Nephron (organoid): ENCODE measurements around the gene MRPL38.
"Not testable (repeated sequence)": the region's sequence is repeated elsewhere in the genome, so short reads cannot be mapped to it uniquely, and the experiment has no call there.

Experiments
- H3K27ac Mint-ChIP-seq, 3 experiments: 2 replicates each; pipeline ENCODE4 v1.8.0; 2020; ENCODE audit warnings: mixed read lengths in 3 of 3, mild to moderate bottlenecking in 2 of 3, moderate library complexity in 1 of 3
- H3K27me3 Mint-ChIP-seq: 2 replicates; pipeline ENCODE4 v1.8.0; 2021; ENCODE audit warnings: low read depth, mild to moderate bottlenecking, moderate library complexity, mixed read lengths
- H3K36me3 Mint-ChIP-seq: 2 replicates; pipeline ENCODE4 v1.8.0; 2020; ENCODE audit warnings: low read depth, mixed read lengths
- H3K4me1 Mint-ChIP-seq: 2 replicates; pipeline ENCODE4 v1.8.0; 2020; ENCODE audit warnings: mixed read lengths
- H3K4me3 Mint-ChIP-seq, 3 experiments: 2 replicates each; pipeline ENCODE4 v1.8.0; 2020; ENCODE audit warnings: mild to moderate bottlenecking in 3 of 3, mixed read lengths in 3 of 3, moderate library complexity in 2 of 3
- H3K9me3 Mint-ChIP-seq: 2 replicates; pipeline ENCODE4 v1.8.0; 2020; ENCODE audit warnings: mixed read lengths
- TF ChIP-seq, protein P1 (sequence below), 3 experiments: fragments of 200-600 bp; sonication (generic); IDR thresholded peaks; one replicate each; pipeline ENCODE4 v1.5.0; 2021; ENCODE audit warnings: antibody characterized with exemption in 3 of 3; ENCODE audit not compliant: unreplicated experiment in 3 of 3

MRPL38 gene

DNA sequence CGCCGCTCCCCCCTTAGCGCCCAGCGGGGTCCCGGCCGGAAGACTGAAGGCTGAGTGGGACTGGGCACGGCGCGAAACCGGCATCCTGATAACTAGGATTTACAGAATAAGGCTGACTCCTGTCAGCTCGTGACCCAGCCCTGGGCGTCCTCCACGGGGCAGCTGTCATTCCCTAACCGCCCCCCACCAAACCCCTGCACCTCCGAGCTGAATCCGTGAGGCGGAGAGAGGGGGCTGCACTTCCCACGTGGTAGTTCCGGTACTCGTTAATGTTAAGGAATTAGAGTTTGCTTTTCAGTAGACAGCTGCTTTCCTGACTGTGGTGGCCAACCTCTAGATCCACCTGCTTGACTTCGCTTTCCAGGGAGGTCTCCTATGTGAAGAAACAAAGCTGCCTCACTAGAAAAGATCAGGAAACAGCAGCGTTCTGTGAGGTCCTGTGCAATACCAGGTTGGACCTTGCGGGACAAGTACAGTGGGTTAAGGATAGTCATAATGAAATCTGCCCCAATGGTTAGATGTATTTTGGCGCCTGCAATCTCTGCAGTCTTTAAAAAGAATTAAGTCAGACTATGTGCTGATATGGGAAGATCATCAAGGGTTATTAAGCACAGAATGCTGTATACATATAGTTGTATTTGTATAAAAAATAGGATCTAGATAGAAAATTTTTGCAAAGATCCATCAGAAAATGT lies 48.5 kb downstream of the MRPL38 start:
- Mint-ChIP-seq H3K9me3 (no peaks in the 10 kb centered on the region), H3K4me3 (peak overlapping the region in 1 of 3 experiments; percentile 88), H3K27ac (peak overlapping the region in 2 of 3 experiments; percentile 27 to 78), H3K4me1 (peaks cover 12% of the 10 kb centered on the region), H3K27me3 (no peaks in the 10 kb centered on the region), H3K36me3 (peaks cover 4% of the 10 kb centered on the region)
- TF ChIP-seq, protein P1, sequence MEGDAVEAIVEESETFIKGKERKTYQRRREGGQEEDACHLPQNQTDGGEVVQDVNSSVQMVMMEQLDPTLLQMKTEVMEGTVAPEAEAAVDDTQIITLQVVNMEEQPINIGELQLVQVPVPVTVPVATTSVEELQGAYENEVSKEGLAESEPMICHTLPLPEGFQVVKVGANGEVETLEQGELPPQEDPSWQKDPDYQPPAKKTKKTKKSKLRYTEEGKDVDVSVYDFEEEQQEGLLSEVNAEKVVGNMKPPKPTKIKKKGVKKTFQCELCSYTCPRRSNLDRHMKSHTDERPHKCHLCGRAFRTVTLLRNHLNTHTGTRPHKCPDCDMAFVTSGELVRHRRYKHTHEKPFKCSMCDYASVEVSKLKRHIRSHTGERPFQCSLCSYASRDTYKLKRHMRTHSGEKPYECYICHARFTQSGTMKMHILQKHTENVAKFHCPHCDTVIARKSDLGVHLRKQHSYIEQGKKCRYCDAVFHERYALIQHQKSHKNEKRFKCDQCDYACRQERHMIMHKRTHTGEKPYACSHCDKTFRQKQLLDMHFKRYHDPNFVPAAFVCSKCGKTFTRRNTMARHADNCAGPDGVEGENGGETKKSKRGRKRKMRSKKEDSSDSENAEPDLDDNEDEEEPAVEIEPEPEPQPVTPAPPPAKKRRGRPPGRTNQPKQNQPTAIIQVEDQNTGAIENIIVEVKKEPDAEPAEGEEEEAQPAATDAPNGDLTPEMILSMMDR (IDR thresholded peaks at IDR 0.05; ENCODE audit: unreplicated experiment in 3 of 3): no peak

DNA sequence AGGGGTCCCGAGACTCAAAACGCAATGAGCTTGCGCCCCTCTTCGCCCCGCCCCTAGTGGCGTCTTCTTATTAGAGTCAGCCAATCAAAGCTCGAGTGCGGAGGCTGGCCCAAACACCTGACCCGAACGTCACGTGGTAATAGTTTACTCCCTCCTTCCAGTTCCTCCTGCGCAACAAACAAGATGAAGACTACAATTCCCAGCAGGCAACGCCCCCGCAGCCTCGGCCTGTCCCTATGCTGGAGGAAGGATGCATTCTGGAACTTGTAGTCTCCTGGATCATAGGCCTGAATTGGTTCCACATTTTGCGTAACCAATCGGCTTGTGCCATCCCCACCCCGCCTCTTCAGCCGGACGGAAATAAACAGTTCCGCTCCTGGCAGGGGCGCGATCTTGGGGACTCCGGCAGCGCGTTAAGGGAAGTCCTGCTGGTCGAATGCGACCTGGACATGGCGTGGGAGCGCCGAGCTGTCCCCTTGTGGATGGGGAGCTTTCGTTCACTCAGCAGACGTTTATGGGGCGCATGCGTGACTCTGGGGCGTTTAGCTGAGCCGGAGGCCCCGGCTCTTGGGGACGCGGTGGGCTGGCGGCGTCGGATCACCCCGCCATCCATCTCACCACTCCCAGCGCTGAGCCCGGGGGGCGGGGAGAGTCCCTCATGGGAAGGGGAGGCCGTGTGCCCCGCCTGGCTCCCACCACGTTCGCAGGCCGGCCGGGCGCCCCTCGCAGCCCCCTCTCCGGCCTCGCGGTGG lies 49.2 kb downstream of the MRPL38 start, which contains the start of gene WBP2:
TSS of gene WBP2 (minus strand) at position 26 of the 752 bp plus-strand sequence. CDS start 38 bp downstream, outside the sequence.
- Mint-ChIP-seq H3K4me1 (peaks cover 12% of the 10 kb centered on the region), H3K9me3 (no peaks in the 10 kb centered on the region), H3K36me3 (peaks cover 6% of the 10 kb centered on the region), H3K4me3 (peak within 1 kb of the TSS in 1 of 3 experiments; percentile 88), H3K27me3 (no peaks in the 10 kb centered on the region), H3K27ac (peak within 1 kb of the TSS in 2 of 3 experiments; percentile 27 to 78)
- TF ChIP-seq, protein P1 (IDR thresholded peaks at IDR 0.05; ENCODE audit: unreplicated experiment in 3 of 3): peak; percentile 38 to 58 (median 45)

DNA sequence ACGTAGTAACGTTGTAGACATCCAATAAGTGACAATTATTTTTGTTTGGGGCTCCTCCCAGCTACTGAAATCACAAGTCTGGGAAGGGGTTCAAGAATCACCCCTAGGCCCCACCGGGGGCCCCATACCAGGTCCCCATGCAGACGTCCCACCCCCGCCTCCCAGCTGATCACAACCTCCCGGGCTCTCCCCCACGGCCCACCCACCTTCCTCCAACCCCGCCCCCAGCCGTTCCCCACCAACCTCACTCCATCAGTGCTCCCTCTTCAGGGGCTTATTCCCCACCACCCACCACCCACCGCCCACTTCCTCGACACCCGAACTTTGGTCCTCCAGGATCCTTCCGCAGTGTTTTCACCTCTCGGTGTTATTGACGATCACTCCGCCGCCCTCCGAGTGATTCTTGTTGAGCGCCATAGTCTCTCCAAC lies 49.8 kb downstream of the MRPL38 start:
- no peak overlapping the region for H3K4me3 Mint-ChIP-seq
- H3K27ac Mint-ChIP-seq: no peak overlapping the region
- peaks cover 12% of the 10 kb centered on the region for H3K4me1 Mint-ChIP-seq
- no peaks in the 10 kb centered on the region for H3K9me3 Mint-ChIP-seq
- peaks cover 7% of the 10 kb centered on the region for H3K36me3 Mint-ChIP-seq
- TF ChIP-seq, protein P1 (IDR thresholded peaks at IDR 0.05; ENCODE audit: unreplicated experiment in 3 of 3): no peak
- H3K27me3 Mint-ChIP-seq: no peaks in the 10 kb centered on the region

DNA sequence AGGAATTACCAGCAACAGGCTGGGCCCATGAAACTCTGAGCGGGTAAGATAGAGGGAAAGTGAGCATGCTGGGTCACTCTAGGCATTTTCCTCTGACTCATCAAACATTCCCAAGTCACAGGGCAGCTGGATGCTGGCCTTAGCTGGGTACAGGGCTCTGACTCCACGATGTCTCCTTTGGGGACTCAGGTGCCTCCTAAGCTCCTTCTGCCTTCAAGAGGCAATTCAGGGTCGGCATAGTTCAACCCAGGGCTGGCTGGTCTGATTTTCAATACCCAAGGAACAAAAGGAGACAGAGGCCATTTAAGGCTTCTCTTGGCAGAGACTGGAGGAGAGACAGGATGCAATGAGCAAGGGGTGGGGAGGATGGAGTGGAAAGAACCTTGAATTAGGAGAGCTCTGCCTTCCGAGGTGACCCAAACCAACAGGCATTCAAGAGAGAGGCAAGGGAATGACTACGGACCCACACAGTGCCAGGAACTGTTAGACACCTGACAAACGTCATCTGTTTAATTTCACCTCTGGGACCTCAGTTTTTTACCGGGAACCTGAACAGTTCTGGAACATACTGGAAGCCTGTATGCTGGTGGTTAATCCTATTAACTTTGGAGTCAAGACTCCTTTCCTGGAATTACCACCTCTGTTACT lies 50.5 kb downstream of the MRPL38 start:
- H3K27me3 Mint-ChIP-seq: no peaks in the 10 kb centered on the region
- H3K36me3 Mint-ChIP-seq: peaks cover 13% of the 10 kb centered on the region
- H3K4me1 Mint-ChIP-seq: peaks cover 17% of the 10 kb centered on the region
- H3K4me3 Mint-ChIP-seq: no peak overlapping the region
- no peaks in the 10 kb centered on the region for H3K9me3 Mint-ChIP-seq
- H3K27ac Mint-ChIP-seq: no peak overlapping the region
- TF ChIP-seq, protein P1 (IDR thresholded peaks at IDR 0.05; ENCODE audit: unreplicated experiment in 3 of 3): no peak

DNA sequence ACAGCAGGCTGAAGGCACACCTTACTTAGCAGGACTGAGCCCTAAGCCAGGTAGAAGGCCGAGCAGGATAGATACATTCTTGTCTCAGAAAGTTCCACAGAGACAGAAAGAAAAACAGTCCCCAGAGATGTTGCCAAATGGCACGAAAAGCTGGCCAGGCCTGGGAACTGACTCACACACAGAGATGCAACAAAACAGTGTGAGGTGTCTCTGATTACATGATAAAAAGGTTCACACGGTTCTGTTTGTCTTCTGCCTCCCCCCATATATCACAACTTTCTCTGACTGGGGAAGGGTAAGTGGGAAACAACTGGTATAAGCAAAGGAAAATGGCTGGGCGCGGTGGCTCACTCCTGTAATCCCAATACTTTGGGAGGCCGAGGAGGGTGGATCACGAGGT lies 51.3 kb downstream of the MRPL38 start:
- H3K27ac Mint-ChIP-seq: peak overlapping the region in 1 of 3 experiments; percentile 24
- H3K4me3 Mint-ChIP-seq: peak overlapping the region in 2 of 3 experiments; percentile 71 to 76
- H3K27me3 Mint-ChIP-seq: no peaks in the 10 kb centered on the region
- TF ChIP-seq, protein P1 (IDR thresholded peaks at IDR 0.05; ENCODE audit: unreplicated experiment in 3 of 3): no peak
- peaks cover 18% of the 10 kb centered on the region for H3K36me3 Mint-ChIP-seq
- H3K9me3 Mint-ChIP-seq: no peaks in the 10 kb centered on the region
- H3K4me1 Mint-ChIP-seq: peaks cover 25% of the 10 kb centered on the region

DNA sequence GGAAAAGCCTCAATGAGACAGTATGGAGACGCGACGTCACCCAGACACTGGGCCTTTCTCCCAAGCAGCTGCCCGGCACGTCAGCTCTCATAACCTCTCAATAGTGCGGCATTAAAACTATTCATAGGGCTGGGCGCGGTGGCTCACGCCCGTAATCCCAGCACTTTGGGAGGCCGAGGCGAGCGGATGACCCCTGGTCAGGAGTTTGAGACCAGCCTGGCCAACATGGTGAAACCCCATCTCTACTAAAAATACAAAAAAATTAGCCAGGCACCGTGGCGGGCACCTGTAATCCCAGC lies 53.0 kb downstream of the MRPL38 start:
- not testable (repeated sequence) for H3K27me3 Mint-ChIP-seq, H3K9me3 Mint-ChIP-seq, H3K27ac Mint-ChIP-seq
- Mint-ChIP-seq H3K4me3 (peak overlapping the region in 2 of 3 experiments; percentile 39 to 51), H3K4me1 (peaks cover 28% of the 10 kb centered on the region), H3K36me3 (peaks cover 27% of the 10 kb centered on the region)
